ENCODE data around the gene NELL1.

GRCh38 chr11:21604564-21604963, 935.2 kb downstream of the NELL1 start:
- no peak for TF ChIP-seq USF2 (IDR thresholded peaks at IDR 0.05)
- no peak for TF ChIP-seq EP300 (IDR thresholded peaks at IDR 0.05)
- TF ChIP-seq, protein P1, sequence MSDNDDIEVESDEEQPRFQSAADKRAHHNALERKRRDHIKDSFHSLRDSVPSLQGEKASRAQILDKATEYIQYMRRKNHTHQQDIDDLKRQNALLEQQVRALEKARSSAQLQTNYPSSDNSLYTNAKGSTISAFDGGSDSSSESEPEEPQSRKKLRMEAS (IDR thresholded peaks at IDR 0.05): no peak
- no peak for TF ChIP-seq CTCF (IDR thresholded peaks at IDR 0.05)
- TF ChIP-seq RCOR1 (IDR thresholded peaks at IDR 0.05; ENCODE audit: low read depth, low read length): no peak
- no peak for TF ChIP-seq FOSB (CRISPR knock-in tag; IDR thresholded peaks at IDR 0.05)

Measured in A549 (cell line).